Glutamatergic neuron (in vitro differentiated cells): ENCODE measurements around the gene TIMM44. TPM values are rescaled to one million over a fixed set of nuclear protein-coding genes. Genes with fewer than 3 reads are reported as not detected.

ENCODE experiments used
- DNase-seq: peaks from one replicate; pipeline ENCODE4 v3.0.0; 2022
- H3K27ac Mint-ChIP-seq: one replicate; pipeline ENCODE4 v1.8.0; 2020; ENCODE audit warnings: mild to moderate bottlenecking, mixed read lengths, inconsistent platforms; ENCODE audit not compliant: unreplicated experiment
- H3K27me3 Mint-ChIP-seq: one replicate; pipeline ENCODE4 v1.8.0; 2020; ENCODE audit warnings: mild to moderate bottlenecking, moderate library complexity, mixed read lengths, inconsistent platforms; ENCODE audit not compliant: unreplicated experiment
- H3K36me3 Mint-ChIP-seq: one replicate; pipeline ENCODE4 v1.8.0; 2020; ENCODE audit warnings: mild to moderate bottlenecking, mixed read lengths, inconsistent platforms; ENCODE audit not compliant: unreplicated experiment
- H3K4me1 Mint-ChIP-seq: one replicate; pipeline ENCODE4 v1.8.0; 2020; ENCODE audit warnings: mild to moderate bottlenecking, low read depth, mixed read lengths, inconsistent platforms; ENCODE audit not compliant: unreplicated experiment
- H3K4me3 Mint-ChIP-seq: one replicate; pipeline ENCODE4 v1.8.0; 2020; ENCODE audit warnings: mild to moderate bottlenecking, mixed read lengths, inconsistent platforms; ENCODE audit not compliant: unreplicated experiment
- H3K9me3 Mint-ChIP-seq: one replicate; pipeline ENCODE4 v1.8.0; 2020; ENCODE audit warnings: mild to moderate bottlenecking, moderate library complexity, mixed read lengths, inconsistent platforms; ENCODE audit not compliant: unreplicated experiment
- total RNA-seq: library from RNA; stranded (reverse); fragmentation: NEBNext Ultra II Directional; extraction: Animal tissue kit (Norgen Biotek cat#: 25700); gene quantifications from one replicate; pipeline ENCODE4 v1.2.1, GENCODE V29; 2021; ENCODE audit not compliant: unreplicated experiment
- TF ChIP-seq, protein P1 (sequence below): fragments of 200-600 bp; sonication (generic); IDR thresholded peaks from one replicate; pipeline ENCODE4 v1.5.0; 2021; ENCODE audit not compliant: partially characterized antibody, unreplicated experiment

The TIMM44 gene
- total RNA-seq, 1 donor from 2014 or later: 109 TPM

DNA sequence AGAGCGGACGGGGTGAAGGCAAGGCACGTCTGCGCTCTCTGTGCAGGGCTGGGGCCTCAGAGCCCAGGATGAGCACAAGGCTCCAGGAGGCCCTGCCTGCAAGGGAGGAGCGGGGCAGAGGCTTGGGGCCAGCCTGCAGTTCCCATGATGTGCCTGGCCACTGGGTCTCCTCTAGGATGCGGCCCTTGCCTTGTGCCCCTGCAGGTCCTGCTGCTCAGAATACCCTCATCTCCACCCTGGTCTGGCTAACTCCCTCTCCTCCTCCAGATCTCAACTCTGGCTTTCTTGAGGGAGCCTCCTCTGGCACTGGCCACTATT, 34.2 kb upstream of the TIMM44 start:
- no peaks in the 10 kb centered on the region for H3K36me3 Mint-ChIP-seq
- H3K27me3 Mint-ChIP-seq: peaks cover 9% of the 10 kb centered on the region
- peaks cover 3% of the 10 kb centered on the region for H3K9me3 Mint-ChIP-seq
- DNase-seq: no peak
- no peak overlapping the region for H3K4me3 Mint-ChIP-seq
- no peak overlapping the region for H3K27ac Mint-ChIP-seq
- peaks cover 12% of the 10 kb centered on the region for H3K4me1 Mint-ChIP-seq
- TF ChIP-seq, protein P1, sequence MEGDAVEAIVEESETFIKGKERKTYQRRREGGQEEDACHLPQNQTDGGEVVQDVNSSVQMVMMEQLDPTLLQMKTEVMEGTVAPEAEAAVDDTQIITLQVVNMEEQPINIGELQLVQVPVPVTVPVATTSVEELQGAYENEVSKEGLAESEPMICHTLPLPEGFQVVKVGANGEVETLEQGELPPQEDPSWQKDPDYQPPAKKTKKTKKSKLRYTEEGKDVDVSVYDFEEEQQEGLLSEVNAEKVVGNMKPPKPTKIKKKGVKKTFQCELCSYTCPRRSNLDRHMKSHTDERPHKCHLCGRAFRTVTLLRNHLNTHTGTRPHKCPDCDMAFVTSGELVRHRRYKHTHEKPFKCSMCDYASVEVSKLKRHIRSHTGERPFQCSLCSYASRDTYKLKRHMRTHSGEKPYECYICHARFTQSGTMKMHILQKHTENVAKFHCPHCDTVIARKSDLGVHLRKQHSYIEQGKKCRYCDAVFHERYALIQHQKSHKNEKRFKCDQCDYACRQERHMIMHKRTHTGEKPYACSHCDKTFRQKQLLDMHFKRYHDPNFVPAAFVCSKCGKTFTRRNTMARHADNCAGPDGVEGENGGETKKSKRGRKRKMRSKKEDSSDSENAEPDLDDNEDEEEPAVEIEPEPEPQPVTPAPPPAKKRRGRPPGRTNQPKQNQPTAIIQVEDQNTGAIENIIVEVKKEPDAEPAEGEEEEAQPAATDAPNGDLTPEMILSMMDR: no peak

DNA sequence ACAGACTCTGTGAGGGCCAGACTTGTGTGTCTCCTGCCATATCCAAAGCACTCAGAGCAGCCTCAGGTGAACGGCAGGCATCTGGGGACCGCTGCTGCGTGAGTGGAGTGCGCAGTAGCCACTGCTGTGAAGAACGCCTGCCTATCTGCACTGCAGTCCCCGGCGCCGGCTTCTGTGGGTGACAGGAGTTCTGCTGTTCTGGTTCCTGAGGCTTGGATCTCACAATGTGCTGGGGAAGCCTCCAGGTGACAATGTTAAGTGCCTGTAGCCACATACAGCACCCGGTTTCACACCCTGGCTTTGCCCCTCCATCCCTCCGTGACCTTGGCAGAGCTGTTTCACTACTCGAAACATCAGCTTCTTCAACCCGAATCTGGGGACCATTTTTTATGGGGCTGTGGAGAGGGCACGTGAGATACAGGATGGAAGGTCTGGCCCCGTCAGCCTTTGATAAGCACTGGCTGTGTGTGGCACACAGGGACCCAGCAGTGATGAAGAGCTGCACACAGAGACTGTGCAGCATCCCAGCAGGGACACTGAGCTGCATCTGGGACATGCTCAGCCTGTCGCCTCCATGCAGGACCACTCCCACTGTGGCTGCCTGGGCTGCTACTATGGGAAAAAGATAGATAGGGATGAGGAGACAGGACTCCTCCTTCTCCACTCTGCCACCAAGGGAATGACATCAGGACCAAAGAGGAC, 33.7 kb upstream of the TIMM44 start:
- no peak overlapping the region for H3K27ac Mint-ChIP-seq
- TF ChIP-seq, protein P1: no peak
- no peaks in the 10 kb centered on the region for H3K36me3 Mint-ChIP-seq
- H3K9me3 Mint-ChIP-seq: peaks cover 3% of the 10 kb centered on the region
- H3K4me3 Mint-ChIP-seq: no peak overlapping the region
- H3K27me3 Mint-ChIP-seq: peaks cover 5% of the 10 kb centered on the region
- no peak for DNase-seq
- peaks cover 7% of the 10 kb centered on the region for H3K4me1 Mint-ChIP-seq

DNA sequence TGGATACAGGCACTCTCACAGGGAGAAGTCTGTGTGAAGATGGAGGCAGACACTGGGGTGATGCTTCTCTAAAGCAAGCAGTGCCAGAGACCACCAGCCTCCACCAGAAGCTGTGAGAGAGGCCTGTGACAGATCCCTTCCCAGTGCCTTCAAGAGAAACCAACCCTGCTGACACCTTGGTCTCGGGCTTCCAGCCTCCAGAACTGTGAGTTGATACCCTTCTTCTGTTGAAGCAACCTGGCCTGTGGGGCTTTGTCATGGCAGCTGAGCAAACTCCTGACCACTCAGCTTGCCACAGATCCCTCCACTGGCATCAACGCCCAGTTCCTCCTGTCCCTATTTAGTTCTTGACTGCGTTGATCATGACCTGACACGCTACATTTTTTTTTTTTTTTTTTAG, 33.0 kb upstream of the TIMM44 start:
- Mint-ChIP-seq H3K36me3 (no peaks in the 10 kb centered on the region), H3K27ac (no peak overlapping the region), H3K4me3 (no peak overlapping the region), H3K27me3 (peaks cover 5% of the 10 kb centered on the region), H3K4me1 (peaks cover 4% of the 10 kb centered on the region), H3K9me3 (peaks cover 3% of the 10 kb centered on the region)
- TF ChIP-seq, protein P1: no peak
- no peak for DNase-seq

DNA sequence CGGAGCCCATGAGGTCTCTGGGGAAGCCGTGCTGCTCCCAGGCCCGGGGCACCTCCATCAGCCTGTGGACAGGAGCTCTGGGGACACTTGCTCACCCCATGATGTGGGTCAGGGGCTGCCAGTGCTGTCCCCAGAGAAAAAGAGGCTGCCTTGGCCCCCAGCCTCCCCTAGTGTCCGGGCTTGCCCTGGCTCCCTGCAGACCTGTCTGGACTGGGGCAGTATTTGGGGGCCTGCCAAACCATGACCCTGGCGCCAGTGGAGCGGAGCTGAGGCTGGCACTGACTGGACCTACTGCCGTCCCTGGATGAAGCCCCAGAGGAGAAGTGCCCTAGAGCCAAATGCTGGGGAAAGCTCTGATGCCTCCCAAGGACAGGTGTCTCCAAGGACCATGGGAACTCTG, 31.6 kb upstream of the TIMM44 start:
- H3K4me3 Mint-ChIP-seq: no peak overlapping the region
- H3K27me3 Mint-ChIP-seq: peaks cover 10% of the 10 kb centered on the region
- H3K27ac Mint-ChIP-seq: peak overlapping the region; percentile 64
- H3K9me3 Mint-ChIP-seq: peaks cover 5% of the 10 kb centered on the region
- DNase-seq: no peak
- TF ChIP-seq, protein P1: no peak
- H3K36me3 Mint-ChIP-seq: no peaks in the 10 kb centered on the region
- peaks cover 7% of the 10 kb centered on the region for H3K4me1 Mint-ChIP-seq

DNA sequence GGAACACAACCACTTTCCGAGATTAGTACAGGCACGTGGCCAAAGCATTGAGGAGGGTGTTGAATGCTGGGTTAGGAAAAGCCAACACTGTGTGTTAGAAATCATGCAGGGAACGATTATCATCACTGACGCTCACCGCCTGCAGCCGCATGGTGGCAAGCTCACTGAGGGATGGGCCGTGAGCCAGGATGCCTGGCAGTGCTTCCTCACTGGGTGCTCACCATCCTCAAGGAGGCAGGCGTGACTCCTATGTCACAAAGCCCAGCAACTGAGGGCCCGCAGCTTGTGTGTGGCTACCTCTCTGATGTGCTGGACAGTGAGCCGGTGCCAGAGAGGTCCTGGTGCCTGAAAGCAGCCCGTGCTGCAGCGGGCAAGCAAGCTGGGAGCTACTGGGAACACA, 30.4 kb upstream of the TIMM44 start:
- TF ChIP-seq, protein P1: no peak
- H3K36me3 Mint-ChIP-seq: no peaks in the 10 kb centered on the region
- H3K27me3 Mint-ChIP-seq: peaks cover 16% of the 10 kb centered on the region
- DNase-seq: no peak
- peaks cover 14% of the 10 kb centered on the region for H3K4me1 Mint-ChIP-seq
- peaks cover 13% of the 10 kb centered on the region for H3K9me3 Mint-ChIP-seq
- H3K4me3 Mint-ChIP-seq: no peak overlapping the region
- H3K27ac Mint-ChIP-seq: no peak overlapping the region
